ENCODE results near the gene SUSD1. TPM values are rescaled to one million over a fixed set of nuclear protein-coding genes. Genes with fewer than 3 reads are reported as not detected.

The SUSD1 gene
- polyA plus RNA-seq, 2 donors = 1.2 to 1.8 TPM

GRCh38 chr9:112005939-112006338 lies 169.2 kb downstream of the SUSD1 start:
- H3K4me1 ChIP-seq (ENCODE audit: control insufficient read depth in 2 of 2, insufficient read depth in 2 of 2, low read length in 1 of 2) = peaks cover 0 to 2% of the 10 kb centered on the region in 2 donors
- WGBS, 2 donors = 78% methylated on average over 8 of the region's 8 CpGs
- H3K27ac ChIP-seq (ENCODE audit: low read depth in 2 of 2, low read length in 1 of 2) = no peak overlapping the region
- no peaks in the 10 kb centered on the region for H3K27me3 ChIP-seq (ENCODE audit: control insufficient read depth in 1 of 2, insufficient read depth in 2 of 2, low read length in 2 of 2)
- H3K4me3 ChIP-seq (ENCODE audit: low read depth in 1 of 2, low read length in 2 of 2) = no peak overlapping the region
- no peaks in the 10 kb centered on the region for H3K36me3 ChIP-seq (ENCODE audit: control insufficient read depth in 2 of 2, insufficient read depth in 2 of 2, low read length in 1 of 2)
- no peaks in the 10 kb centered on the region for H3K9me3 ChIP-seq (ENCODE audit: control insufficient read depth in 2 of 2, insufficient read depth in 1 of 2, low read depth in 1 of 2, low read length in 1 of 2)

- Histone ChIP-seq H3K9me3 (ENCODE audit: control insufficient read depth in 2 of 2, insufficient read depth in 1 of 2, low read depth in 1 of 2, low read length in 1 of 2) (no peaks in the 10 kb centered on the region), H3K4me3 (ENCODE audit: low read depth in 1 of 2, low read length in 2 of 2) (no peak overlapping the region), H3K36me3 (ENCODE audit: control insufficient read depth in 2 of 2, insufficient read depth in 2 of 2, low read length in 1 of 2) (no peaks in the 10 kb centered on the region), H3K27ac (ENCODE audit: low read depth in 2 of 2, low read length in 1 of 2) (no peak overlapping the region), H3K27me3 (ENCODE audit: control insufficient read depth in 1 of 2, insufficient read depth in 2 of 2, low read length in 2 of 2) (no peaks in the 10 kb centered on the region), H3K4me1 (ENCODE audit: control insufficient read depth in 2 of 2, insufficient read depth in 2 of 2, low read length in 1 of 2) (peaks cover 0 to 2% of the 10 kb centered on the region in 2 donors)
- 94 to 95% methylated on average over 4 of the region's 4 CpGs for WGBS, 2 donors
These were observed 171.6 kb downstream of the SUSD1 start for GRCh38 chr9:112003538-112003937.

- 91 to 93% methylated on average over 11 of the region's 11 CpGs for WGBS, 2 donors
- H3K9me3 ChIP-seq (ENCODE audit: control insufficient read depth in 2 of 2, insufficient read depth in 1 of 2, low read depth in 1 of 2, low read length in 1 of 2) = no peaks in the 10 kb centered on the region
These were observed 172.1 kb downstream of the SUSD1 start for GRCh38 chr9:112002847-112003457.

GRCh38 chr9:112002131-112002846 lies 172.8 kb downstream of the SUSD1 start:
- no peak overlapping the region for H3K27ac ChIP-seq (ENCODE audit: low read depth in 2 of 2, low read length in 1 of 2)
- no peaks in the 10 kb centered on the region for H3K36me3 ChIP-seq (ENCODE audit: control insufficient read depth in 2 of 2, insufficient read depth in 2 of 2, low read length in 1 of 2)
- H3K4me1 ChIP-seq (ENCODE audit: control insufficient read depth in 2 of 2, insufficient read depth in 2 of 2, low read length in 1 of 2) = peaks cover 0 to 2% of the 10 kb centered on the region in 2 donors
- H3K4me3 ChIP-seq (ENCODE audit: low read depth in 1 of 2, low read length in 2 of 2) = no peak overlapping the region
- no peaks in the 10 kb centered on the region for H3K27me3 ChIP-seq (ENCODE audit: control insufficient read depth in 1 of 2, insufficient read depth in 2 of 2, low read length in 2 of 2)
- no peaks in the 10 kb centered on the region for H3K9me3 ChIP-seq (ENCODE audit: control insufficient read depth in 2 of 2, insufficient read depth in 1 of 2, low read depth in 1 of 2, low read length in 1 of 2)
- 81% methylated on average over 11 of the region's 11 CpGs for whole genome bisulfite sequencing, 2 donors

More at GRCh38 chr9:112002847-112003457, 172.1 kb downstream of the SUSD1 start:
- Histone ChIP-seq H3K36me3 (ENCODE audit: control insufficient read depth in 2 of 2, insufficient read depth in 2 of 2, low read length in 1 of 2) (no peaks in the 10 kb centered on the region), H3K27ac (ENCODE audit: low read depth in 2 of 2, low read length in 1 of 2) (no peak overlapping the region), H3K4me3 (ENCODE audit: low read depth in 1 of 2, low read length in 2 of 2) (no peak overlapping the region), H3K27me3 (ENCODE audit: control insufficient read depth in 1 of 2, insufficient read depth in 2 of 2, low read length in 2 of 2) (no peaks in the 10 kb centered on the region), H3K4me1 (ENCODE audit: control insufficient read depth in 2 of 2, insufficient read depth in 2 of 2, low read length in 1 of 2) (peaks cover 0 to 2% of the 10 kb centered on the region in 2 donors)

- Histone ChIP-seq H3K9me3 (ENCODE audit: control insufficient read depth in 2 of 2, insufficient read depth in 1 of 2, low read depth in 1 of 2, low read length in 1 of 2) (no peaks in the 10 kb centered on the region), H3K4me3 (ENCODE audit: low read depth in 1 of 2, low read length in 2 of 2) (no peak overlapping the region), H3K27ac (ENCODE audit: low read depth in 2 of 2, low read length in 1 of 2) (no peak overlapping the region), H3K36me3 (ENCODE audit: control insufficient read depth in 2 of 2, insufficient read depth in 2 of 2, low read length in 1 of 2) (no peaks in the 10 kb centered on the region), H3K4me1 (ENCODE audit: control insufficient read depth in 2 of 2, insufficient read depth in 2 of 2, low read length in 1 of 2) (no peaks in the 10 kb centered on the region), H3K27me3 (ENCODE audit: control insufficient read depth in 1 of 2, insufficient read depth in 2 of 2, low read length in 2 of 2) (no peaks in the 10 kb centered on the region)
- 91 to 94% methylated on average over 3 of the region's 3 CpGs for WGBS, 2 donors
These were observed 174.4 kb downstream of the SUSD1 start for GRCh38 chr9:112000743-112001142.

- no peaks in the 10 kb centered on the region for H3K36me3 ChIP-seq (ENCODE audit: control insufficient read depth in 2 of 2, insufficient read depth in 2 of 2, low read length in 1 of 2)
These were observed 175.8 kb downstream of the SUSD1 start for GRCh38 chr9:111999319-111999718.

GRCh38 chr9:111997831-111998230 lies 177.3 kb downstream of the SUSD1 start:
- Histone ChIP-seq H3K9me3 (ENCODE audit: control insufficient read depth in 2 of 2, insufficient read depth in 1 of 2, low read depth in 1 of 2, low read length in 1 of 2) (no peaks in the 10 kb centered on the region), H3K4me1 (ENCODE audit: control insufficient read depth in 2 of 2, insufficient read depth in 2 of 2, low read length in 1 of 2) (no peaks in the 10 kb centered on the region), H3K36me3 (ENCODE audit: control insufficient read depth in 2 of 2, insufficient read depth in 2 of 2, low read length in 1 of 2) (no peaks in the 10 kb centered on the region), H3K27ac (ENCODE audit: low read depth in 2 of 2, low read length in 1 of 2) (no peak overlapping the region), H3K4me3 (ENCODE audit: low read depth in 1 of 2, low read length in 2 of 2) (no peak overlapping the region), H3K27me3 (ENCODE audit: control insufficient read depth in 1 of 2, insufficient read depth in 2 of 2, low read length in 2 of 2) (no peaks in the 10 kb centered on the region)
- WGBS, 2 donors = 92 to 96% methylated on average over 5 of the region's 5 CpGs

More at GRCh38 chr9:111999319-111999718, 175.8 kb downstream of the SUSD1 start:
- H3K27me3 ChIP-seq (ENCODE audit: control insufficient read depth in 1 of 2, insufficient read depth in 2 of 2, low read length in 2 of 2) = no peaks in the 10 kb centered on the region
- H3K9me3 ChIP-seq (ENCODE audit: control insufficient read depth in 2 of 2, insufficient read depth in 1 of 2, low read depth in 1 of 2, low read length in 1 of 2) = no peaks in the 10 kb centered on the region
- H3K4me3 ChIP-seq (ENCODE audit: low read depth in 1 of 2, low read length in 2 of 2) = no peak overlapping the region
- 84 to 90% methylated on average over 3 of the region's 3 CpGs for WGBS, 2 donors
- no peak overlapping the region for H3K27ac ChIP-seq (ENCODE audit: low read depth in 2 of 2, low read length in 1 of 2)
- no peaks in the 10 kb centered on the region for H3K4me1 ChIP-seq (ENCODE audit: control insufficient read depth in 2 of 2, insufficient read depth in 2 of 2, low read length in 1 of 2)

- H3K27ac ChIP-seq (ENCODE audit: low read depth in 2 of 2, low read length in 1 of 2) = no peak overlapping the region
- H3K9me3 ChIP-seq (ENCODE audit: control insufficient read depth in 2 of 2, insufficient read depth in 1 of 2, low read depth in 1 of 2, low read length in 1 of 2) = no peaks in the 10 kb centered on the region
- 83 to 91% methylated on average over 10 of the region's 10 CpGs for WGBS, 2 donors
- no peaks in the 10 kb centered on the region for H3K4me1 ChIP-seq (ENCODE audit: control insufficient read depth in 2 of 2, insufficient read depth in 2 of 2, low read length in 1 of 2)
- H3K27me3 ChIP-seq (ENCODE audit: control insufficient read depth in 1 of 2, insufficient read depth in 2 of 2, low read length in 2 of 2) = no peaks in the 10 kb centered on the region
- no peaks in the 10 kb centered on the region for H3K36me3 ChIP-seq (ENCODE audit: control insufficient read depth in 2 of 2, insufficient read depth in 2 of 2, low read length in 1 of 2)
- H3K4me3 ChIP-seq (ENCODE audit: low read depth in 1 of 2, low read length in 2 of 2) = no peak overlapping the region
These were observed 180.2 kb downstream of the SUSD1 start for GRCh38 chr9:111994831-111995458.

GRCh38 chr9:111993319-111993718 lies 181.8 kb downstream of the SUSD1 start:
- H3K4me1 ChIP-seq (ENCODE audit: control insufficient read depth in 2 of 2, insufficient read depth in 2 of 2, low read length in 1 of 2) = no peaks in the 10 kb centered on the region
- WGBS, 2 donors = 37 to 56% methylated on average over 1 of the region's 1 CpG
- no peaks in the 10 kb centered on the region for H3K9me3 ChIP-seq (ENCODE audit: control insufficient read depth in 2 of 2, insufficient read depth in 1 of 2, low read depth in 1 of 2, low read length in 1 of 2)
- H3K27me3 ChIP-seq (ENCODE audit: control insufficient read depth in 1 of 2, insufficient read depth in 2 of 2, low read length in 2 of 2) = no peaks in the 10 kb centered on the region
- H3K27ac ChIP-seq (ENCODE audit: low read depth in 2 of 2, low read length in 1 of 2) = no peak overlapping the region
- H3K36me3 ChIP-seq (ENCODE audit: control insufficient read depth in 2 of 2, insufficient read depth in 2 of 2, low read length in 1 of 2) = no peaks in the 10 kb centered on the region
- no peak overlapping the region for H3K4me3 ChIP-seq (ENCODE audit: low read depth in 1 of 2, low read length in 2 of 2)

Measured in esophagus (tissue), 2 donors.